GM13977 (cell line): Measurements from ENCODE around the gene HDAC9.
A peak's percentile ranks its signal among the peaks of the same experiment; 100 is the strongest.

Experiments used
- DNase-seq: peaks from one replicate; pipeline ENCODE4 v3.0.0; 2012; ENCODE audit warnings: low spot score
- CTCF ChIP-seq: IDR thresholded peaks from 2 replicates; pipeline ENCODE4 v1.5.1; 2012; ENCODE audit warnings: mild to moderate bottlenecking, control low read depth; ENCODE audit not compliant: insufficient read depth; ENCODE audit errors: extremely low read depth, missing control alignments
- in situ Hi-C: fragments of 300-500 bp; cut with MboI; formaldehyde crosslinking; loops from one replicate; pipeline ENCODE4 v1.12.0; 2022; ENCODE audit warnings: low sequenced_read_pairs, low pct_unique_long_range_greater_than_20kb, mixed read lengths, inconsistent platforms; ENCODE audit not compliant: unreplicated experiment

Gene HDAC9

GRCh38 chr7:18656362-18656761 lies 160.8 kb downstream of the HDAC9 start:
- in situ Hi-C loops = loop anchor here (25.0 kb wide), 1 partner anchor 294 kb away; no protein-coding TSS in a partner anchor
- no peak for TF ChIP-seq CTCF
- DNase-seq = no peak

- in situ Hi-C loops = loop anchor here (25.0 kb wide), 1 partner anchor 297 kb away; no protein-coding TSS in a partner anchor
- no peak for TF ChIP-seq CTCF
- DNase-seq = no peak
Measured at GRCh38 chr7:18659746-18660145, 164.2 kb downstream of the HDAC9 start.

GRCh38 chr7:18663321-18663720 lies 167.8 kb downstream of the HDAC9 start:
- no peak for DNase-seq
- no peak for TF ChIP-seq CTCF
- in situ Hi-C loops = loop anchor here (25.0 kb wide), 1 partner anchor 301 kb away; no protein-coding TSS in a partner anchor

GRCh38 chr7:18666107-18666728 lies 170.7 kb downstream of the HDAC9 start:
- peak; percentile 97 for TF ChIP-seq CTCF
- in situ Hi-C loops = loop anchor here (25.0 kb wide), 1 partner anchor 304 kb away; no protein-coding TSS in a partner anchor
- DNase-seq = peak; percentile 22

- in situ Hi-C loops = loop anchor here (25.0 kb wide), 1 partner anchor 305 kb away; no protein-coding TSS in a partner anchor
- DNase-seq = no peak
- TF ChIP-seq CTCF = no peak
Measured at GRCh38 chr7:18667466-18667865, 171.9 kb downstream of the HDAC9 start.

- no peak for TF ChIP-seq CTCF
- in situ Hi-C loops = loop anchor here (25.0 kb wide), 1 partner anchor 309 kb away; no protein-coding TSS in a partner anchor
- DNase-seq = no peak
Measured at GRCh38 chr7:18671176-18671575, 175.6 kb downstream of the HDAC9 start.

- in situ Hi-C loops = no loop called here
- no peak for TF ChIP-seq CTCF
- no peak for DNase-seq
Measured at GRCh38 chr7:18675579-18675978, 180.0 kb downstream of the HDAC9 start.
